Fibroblast of lung (primary cell): Measurements from ENCODE around the gene ATP1B1.

Experiments
- CTCF ChIP-seq, 2 donors: IDR thresholded peaks in 1 of 2; conservative IDR thresholded peaks in 1 of 2; 1 replicate in 1 of 2; 2 replicates in 1 of 2; pipeline ENCODE4 v1.5.1; 2011 to 2012; ENCODE audit warnings: low read length in 2 of 2, control low read depth in 1 of 2, inconsistent platforms in 1 of 2, low read depth in 1 of 2, mild to moderate bottlenecking in 1 of 2
- EZH2 ChIP-seq: IDR thresholded peaks from 2 replicates; pipeline ENCODE4 v1.5.1; 2012; ENCODE audit warnings: low read length, control low read depth, mild to moderate bottlenecking; ENCODE audit errors: missing control alignments

DNA sequence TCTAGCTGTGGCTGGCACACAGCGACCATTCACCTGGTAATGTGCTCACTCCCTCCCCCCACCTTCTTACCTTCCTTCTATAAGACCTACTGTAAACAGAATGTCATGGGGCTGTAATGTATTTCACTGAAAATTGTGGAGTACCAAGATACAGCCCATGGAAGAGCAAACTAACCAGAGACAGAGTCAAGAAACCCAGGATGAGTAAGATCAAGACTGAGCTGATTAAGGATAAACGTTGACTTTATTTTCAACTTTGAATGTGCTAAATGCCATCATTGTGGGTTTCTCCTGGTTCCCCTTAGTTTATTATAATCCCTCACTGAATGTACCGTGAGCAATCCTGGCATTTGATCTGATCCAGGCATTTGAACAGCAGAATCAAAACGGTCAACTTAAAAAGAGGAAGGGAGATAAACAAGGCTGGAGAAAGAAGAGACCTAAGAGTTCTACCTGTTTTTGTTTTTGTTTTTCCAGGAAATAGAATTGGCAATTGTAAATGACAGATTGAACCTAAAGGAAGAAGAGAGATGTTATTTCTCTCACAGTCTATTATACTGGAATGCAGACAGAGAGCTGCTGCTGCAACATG lies 16.1 kb upstream of the ATP1B1 start:
- no peak for TF ChIP-seq CTCF (conservative IDR thresholded peaks at IDR 0.05 in 1 of 2, IDR thresholded peaks at IDR 0.05 in 1 of 2; ENCODE audit: low read depth in 1 of 2, low read length in 2 of 2)
- TF ChIP-seq EZH2: no peak
